Body of pancreas (tissue), 4 donors: ENCODE results near the gene LTB4R2.

Experiments used
- CTCF ChIP-seq, 7 experiments: fragments of 450-650 bp in 4 of 7; fragments of 200-600 bp in 3 of 7; sonication (generic) in 3 of 7; IDR thresholded peaks; one replicate each; pipeline ENCODE4 v1.5.1; 2016 to 2019; ENCODE audit warnings: antibody characterized with exemption in 7 of 7
- POLR2A ChIP-seq, 3 donors: fragments of 450-650 bp; IDR thresholded peaks; one replicate each; pipeline ENCODE4 v1.6.1; 2016; ENCODE audit warnings: antibody characterized with exemption in 3 of 3, mild to moderate bottlenecking in 2 of 3

DNA sequence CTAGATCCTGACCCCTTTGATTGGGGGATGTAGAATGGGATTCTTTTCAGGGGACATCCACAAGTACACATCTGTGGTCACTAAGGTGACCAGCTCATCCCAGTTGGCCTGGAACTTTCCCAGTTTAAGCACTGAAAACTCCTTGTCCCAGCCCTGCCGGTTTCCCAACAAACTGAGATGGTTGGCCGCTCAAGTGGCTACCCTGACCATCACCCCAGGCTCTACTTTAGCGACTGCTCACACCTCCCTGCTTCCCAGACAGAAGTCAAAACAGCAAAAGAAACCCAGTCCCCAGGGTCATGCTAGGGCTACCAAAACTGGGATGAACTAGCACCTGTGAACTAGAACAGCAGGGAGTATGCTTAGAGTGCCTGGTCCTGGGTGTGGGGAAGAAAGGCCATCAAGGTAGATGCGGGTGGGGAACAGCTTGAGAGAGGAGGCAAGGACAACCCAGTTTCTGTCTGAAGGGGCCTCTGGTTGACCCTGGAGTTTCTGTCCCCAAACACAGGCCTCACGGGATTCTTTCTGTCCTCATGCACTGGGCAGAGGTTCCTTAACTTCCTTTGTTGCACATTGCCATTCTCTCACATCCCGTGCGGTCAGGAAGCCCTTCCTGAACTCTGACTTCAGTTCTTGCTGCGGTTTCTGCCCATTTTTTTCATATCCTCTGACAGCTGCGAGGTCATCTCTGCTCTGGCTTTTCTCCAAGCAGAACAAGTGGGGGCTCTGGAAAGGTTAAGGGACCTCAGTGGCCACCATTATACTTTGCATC is 3.0 kb downstream of the LTB4R2 start:
- TF ChIP-seq POLR2A (IDR thresholded peaks at IDR 0.05) (no peak), CTCF (IDR thresholded peaks at IDR 0.05) (no peak)
